Umbilical cord (tissue), 2 donors: ENCODE results near the gene STXBP6. TPM values are rescaled to one million over a fixed set of nuclear protein-coding genes. Genes with fewer than 3 reads are reported as not detected.

Source experiments
- DNase-seq: peaks from one replicate; pipeline ENCODE4 v3.0.0-alpha.2; 2015; ENCODE audit warnings: low spot score
- total RNA-seq: library from RNA; depleted of rRNA; stranded (reverse); fragments of >200 nt; gene quantifications from one replicate; pipeline ENCODE4 v1.2.3, GENCODE V29; 2014; ENCODE audit warnings: low replicate concordance; ENCODE audit not compliant: insufficient read depth

Gene STXBP6
- total RNA-seq, 1 donor from 2014 or later = 78.7 TPM

DNA sequence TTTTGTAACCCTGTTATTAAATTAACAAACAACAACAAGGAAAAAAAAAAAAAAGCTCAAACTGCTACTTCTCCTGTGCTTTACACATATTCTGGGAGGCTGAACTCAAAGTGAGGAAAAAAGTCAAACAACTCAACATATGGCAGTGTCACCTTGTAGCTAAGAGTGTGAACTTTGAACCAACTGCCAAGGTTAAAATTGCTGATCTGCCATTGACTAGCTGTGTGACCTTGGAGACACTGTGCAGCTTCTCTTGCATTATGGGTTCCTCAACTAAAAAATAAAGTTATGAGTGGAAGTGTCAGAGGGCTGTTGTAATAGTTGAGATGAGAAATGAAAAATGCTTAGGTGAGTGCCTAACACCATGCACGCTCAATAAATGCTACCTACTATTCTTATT lies 34.2 kb downstream of the STXBP6 start:
- no peak for DNase-seq

DNA sequence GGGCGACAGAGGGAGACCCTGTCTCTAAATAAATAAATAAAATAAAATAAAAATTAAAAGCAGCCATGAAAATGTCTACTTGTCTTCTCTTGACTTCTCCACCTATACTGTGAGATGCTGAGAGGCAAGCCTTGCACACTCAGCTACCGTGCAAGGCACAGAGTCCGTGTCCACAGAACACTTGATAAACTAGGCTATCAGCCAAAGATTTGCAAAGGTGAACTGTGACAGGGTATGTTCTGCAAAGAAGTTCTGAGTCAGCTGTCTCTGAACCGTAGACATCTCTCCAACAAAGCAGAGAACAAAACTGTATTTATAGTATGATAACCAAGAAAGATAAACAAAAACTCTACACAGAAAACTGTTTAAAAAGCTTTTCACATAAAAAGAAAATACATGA lies 35.5 kb downstream of the STXBP6 start:
- no peak for DNase-seq

DNA sequence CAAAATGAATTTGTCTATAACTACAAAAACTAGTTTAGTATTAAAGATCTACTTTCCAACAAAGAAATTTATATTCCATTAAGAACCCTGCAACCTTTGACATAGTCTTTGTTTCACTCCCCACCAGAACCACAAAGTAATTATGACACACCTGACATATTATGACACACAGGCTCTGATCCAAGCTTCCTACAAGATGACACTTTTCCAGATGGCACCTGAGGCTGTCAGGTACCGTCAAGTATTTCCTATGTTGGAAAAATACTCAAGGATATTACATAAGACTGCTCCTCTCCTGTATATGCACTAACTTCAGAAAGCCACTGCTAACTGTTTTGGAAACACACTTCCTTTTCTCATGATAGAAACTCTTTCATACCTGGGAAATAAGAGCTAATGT lies 38.9 kb downstream of the STXBP6 start:
- no peak for DNase-seq

DNA sequence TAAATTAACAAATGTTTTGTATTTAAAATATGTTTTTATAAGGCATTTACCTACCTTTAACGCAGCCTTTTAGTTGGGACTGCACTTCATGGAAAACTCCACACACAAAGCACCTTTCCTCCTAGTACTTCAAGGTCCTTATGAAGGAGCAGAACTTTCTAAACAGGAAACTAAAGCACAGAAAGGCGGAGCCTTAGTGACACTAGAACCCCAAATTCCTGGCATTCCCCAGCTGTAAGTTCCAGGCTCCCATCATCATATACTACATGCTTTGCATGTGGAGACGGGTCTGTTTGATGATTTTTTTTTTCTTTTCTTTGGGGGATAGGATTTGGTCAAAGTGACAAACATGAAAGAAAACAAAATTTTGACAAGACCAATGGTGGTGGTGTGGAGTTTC lies 39.5 kb downstream of the STXBP6 start:
- no peak for DNase-seq

DNA sequence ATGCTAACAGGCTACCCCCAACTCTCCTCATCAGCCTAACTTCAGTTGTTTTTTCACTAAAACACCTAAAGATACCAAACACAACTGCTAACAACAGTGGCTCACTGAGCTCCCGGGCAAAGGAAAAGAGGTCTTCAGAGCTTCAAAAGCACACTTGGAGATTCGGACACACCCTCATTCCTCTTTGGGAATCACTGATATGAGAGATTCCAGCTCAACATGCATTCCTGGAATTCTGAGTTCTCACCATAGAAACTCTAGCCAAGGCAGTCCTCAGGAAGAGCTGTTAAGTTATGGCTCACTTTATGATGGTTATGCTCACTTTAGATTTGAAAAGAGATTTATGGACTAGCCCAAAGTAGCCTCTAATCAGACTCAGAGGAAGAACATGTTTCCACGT lies 40.1 kb downstream of the STXBP6 start:
- DNase-seq = peak; percentile 62

DNA sequence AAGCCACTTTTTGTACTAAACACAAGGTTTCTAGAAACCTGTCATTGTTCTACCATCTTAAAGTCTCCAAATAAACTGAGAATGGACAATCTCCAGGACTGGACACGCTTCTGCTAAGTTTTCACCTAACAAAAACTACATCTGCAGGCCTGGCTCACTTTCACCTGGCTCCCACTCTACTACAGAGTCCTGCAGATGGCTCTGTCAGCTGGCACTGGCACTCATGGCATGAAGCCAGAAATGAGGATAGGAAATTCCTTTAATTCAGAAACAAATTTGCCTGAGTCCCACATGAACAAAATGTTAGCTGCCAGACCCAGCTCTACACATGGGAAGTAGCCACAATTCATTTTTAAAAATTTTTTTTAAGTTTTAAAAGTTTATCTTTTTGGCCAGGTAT lies 42.1 kb downstream of the STXBP6 start:
- DNase-seq = no peak

DNA sequence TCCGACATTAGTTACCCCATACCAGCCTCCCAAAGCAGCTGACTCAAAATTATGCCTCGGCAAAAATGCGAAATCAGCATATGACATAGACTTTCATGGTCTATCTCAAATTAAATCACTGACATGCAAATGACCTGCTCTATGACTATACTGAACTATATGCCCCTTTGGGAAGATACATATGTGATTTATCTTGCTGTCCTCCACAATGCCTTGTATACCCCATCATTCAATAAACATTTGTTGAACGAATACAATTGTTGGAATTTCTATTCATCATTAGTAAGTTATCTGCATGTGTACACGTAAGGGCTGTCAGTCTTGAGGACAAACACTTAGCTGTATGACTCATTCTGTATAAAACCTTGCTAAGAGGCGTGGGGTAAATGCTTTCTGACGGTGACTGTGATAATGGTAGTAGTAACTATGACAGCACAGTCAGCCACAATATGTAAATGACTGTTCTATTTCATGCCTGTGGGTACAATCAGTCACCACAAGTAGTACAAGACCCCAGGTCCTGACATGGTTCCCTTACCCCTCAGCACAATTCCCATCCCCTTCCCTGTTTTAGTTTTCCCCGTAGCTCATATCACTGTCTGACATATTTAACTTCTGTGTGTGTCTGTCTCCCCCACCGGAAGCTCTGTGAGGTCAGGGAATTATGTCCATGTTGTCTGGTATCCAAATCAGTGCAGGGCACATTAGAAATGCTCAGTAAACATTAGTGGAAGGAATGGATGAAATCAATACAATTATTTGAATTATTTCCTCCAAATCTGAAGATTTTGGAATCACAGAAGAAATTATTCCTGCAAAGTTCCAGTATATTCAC lies 42.8 kb downstream of the STXBP6 start:
- DNase-seq = peak; percentile 63

DNA sequence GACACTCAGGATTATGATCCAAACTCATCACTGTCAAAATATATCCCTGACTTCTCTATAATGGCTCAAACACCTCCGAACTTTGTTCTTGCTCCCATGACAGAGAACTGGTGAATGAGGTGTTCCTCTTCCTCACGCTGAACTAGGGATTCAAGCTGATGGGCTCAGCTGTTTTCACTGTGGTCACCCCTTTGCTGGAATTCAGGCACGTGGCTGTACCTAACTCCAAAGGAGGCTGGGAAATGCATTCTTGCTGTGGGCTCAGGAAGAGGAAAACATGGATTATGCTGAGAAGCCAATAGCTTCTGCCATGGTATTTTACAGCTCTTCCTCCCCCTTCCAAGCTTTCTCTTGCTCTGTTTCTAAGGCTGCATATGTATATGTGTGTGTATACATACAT lies 43.9 kb downstream of the STXBP6 start:
- no peak for DNase-seq

DNA sequence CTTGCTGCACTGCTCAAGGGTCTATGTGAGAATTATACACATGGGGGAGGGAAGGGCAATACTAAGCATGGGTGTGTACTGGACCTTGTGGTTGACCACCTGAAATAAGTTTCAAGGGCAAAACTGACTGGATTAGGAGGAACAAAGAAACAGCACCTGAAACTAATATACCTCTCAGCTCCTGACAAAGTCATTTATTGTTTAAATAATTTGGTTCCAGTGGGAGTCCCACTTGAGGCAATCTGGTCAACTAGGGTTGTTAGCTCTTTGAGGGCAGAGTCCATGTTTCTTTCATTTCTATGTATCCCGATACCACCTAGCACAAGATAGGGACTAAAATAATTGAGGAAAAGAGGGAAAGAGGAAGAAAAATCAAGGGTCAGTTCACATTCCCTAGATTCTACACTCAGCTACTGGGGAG lies 45.5 kb downstream of the STXBP6 start:
- DNase-seq = no peak

DNA sequence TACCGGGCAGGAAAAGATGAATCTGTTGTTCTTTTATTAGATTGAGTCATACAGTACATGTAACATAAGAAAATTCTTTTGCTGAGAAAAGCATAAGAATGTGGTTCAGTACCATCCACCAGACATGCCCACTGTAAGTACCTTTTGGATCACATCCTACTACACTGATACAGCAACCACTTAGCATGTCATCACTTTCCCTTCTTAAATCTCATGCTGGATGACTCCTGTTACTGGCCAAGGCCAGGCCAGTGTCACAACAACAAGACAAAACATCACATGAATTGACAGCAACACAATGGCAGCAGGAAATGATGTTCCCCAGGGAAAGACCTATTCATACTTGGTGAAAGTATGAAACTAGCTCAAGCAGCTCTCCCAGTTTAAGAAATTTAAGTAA lies 46.4 kb downstream of the STXBP6 start:
- DNase-seq = peak; percentile 26

DNA sequence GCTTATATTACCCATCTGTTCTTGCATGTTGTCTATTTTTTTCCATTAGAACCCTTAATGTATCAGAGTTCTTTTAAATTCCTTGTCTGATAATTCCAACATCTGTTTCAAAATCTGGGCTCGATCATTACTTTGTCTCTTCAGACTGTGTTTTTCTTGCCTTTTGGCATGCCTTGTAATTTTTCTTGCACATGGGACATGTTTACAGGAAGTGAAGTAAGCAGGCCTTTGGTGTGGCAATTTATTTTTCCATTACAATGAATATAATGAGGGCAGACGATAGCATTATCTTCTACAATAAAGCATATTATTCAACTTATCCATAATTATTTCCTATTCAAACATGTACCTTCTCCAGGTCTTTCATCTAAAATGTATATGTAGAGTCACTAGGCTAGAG lies 48.3 kb downstream of the STXBP6 start:
- no peak for DNase-seq

DNA sequence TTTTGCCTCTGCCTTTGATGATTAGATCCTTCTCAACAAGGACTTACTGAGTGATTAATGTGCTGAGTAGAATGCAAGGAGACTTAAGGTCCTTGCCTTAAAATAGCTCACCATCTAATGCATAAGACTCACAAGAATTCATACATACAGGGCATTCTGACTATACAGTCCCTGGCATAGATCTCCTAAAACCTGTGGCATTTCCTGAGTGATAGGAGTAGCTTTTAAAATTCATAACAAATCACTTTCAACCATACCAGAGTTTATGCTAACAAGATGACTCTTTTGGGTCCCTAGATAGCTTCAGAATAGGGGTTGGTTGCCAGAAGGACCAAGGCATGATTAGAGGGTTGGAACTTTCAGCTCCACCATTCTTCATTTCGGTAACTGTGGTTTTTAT lies 48.8 kb downstream of the STXBP6 start:
- DNase-seq = peak; percentile 95

DNA sequence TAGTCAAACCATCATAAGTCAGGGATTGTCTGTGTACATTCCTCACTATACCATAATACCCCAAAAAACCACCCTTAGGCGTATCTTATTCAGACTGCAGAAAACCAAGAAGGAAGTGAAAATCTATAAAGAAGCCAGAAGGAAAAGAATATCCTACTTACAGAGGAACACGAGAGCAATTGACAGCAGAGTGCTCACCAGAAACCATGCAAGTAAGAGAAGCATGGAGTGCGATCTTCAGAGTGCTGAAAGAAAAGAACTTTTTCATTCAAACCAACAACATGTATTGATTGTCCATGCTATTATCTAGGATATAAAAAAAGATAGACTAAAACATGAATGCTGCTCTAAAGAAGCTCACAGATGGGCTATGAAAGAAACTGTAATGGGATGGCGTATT lies 50.8 kb downstream of the STXBP6 start:
- DNase-seq = no peak

DNA sequence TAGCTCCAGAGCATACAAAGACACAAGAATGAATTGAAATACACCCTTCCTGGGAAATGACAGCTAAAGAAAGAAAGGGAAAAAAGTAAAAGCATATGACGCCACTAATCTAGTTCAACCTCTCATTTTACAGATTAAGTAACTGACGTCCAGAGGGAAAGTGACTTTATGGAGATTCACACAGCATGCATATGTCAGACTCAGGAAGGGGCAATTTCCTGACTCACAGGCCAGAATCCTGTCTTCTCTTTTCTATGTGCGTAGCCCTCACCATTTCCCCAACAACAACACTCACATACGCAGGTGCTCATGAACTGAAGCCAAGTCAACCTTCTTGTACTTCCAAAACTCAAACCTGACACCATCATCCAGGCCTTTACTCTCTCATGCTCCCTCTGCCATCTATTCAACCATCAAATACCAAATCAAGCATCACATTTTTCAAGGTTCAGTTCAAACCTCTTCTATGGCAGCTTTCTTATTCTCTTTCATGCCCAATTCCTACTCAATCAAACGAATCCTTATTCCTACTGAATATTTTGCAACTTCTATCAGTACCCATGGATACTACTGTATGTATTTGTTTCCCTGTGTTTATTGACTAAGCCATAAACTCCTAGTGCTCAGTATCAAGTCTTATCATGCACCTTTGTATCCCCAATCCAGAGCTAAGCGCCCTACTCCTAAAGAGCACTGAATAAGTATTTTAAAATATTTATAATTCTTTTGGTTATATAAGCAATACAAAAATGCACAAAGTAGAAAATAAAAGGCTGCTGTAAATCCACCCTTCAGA lies 52.8 kb downstream of the STXBP6 start:
- DNase-seq = no peak

DNA sequence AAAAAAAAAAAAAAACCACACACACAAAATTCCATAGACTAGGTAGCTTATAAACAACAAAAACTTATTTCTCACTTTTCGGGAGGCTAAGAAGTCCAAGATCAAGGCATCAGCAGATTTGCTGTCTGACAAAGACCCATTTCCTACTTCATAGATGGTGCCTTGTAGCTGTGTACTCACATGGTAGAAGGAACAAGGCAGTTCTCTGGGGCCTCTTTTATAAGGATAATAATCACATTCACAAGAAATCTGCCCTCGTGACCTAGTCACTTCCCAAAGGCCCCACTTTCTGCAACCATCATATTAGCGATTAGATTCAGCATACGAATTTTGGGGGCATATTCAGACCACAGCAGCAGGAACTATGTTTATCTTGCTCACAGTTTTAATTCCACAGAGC lies 54.9 kb downstream of the STXBP6 start:
- DNase-seq = no peak

DNA sequence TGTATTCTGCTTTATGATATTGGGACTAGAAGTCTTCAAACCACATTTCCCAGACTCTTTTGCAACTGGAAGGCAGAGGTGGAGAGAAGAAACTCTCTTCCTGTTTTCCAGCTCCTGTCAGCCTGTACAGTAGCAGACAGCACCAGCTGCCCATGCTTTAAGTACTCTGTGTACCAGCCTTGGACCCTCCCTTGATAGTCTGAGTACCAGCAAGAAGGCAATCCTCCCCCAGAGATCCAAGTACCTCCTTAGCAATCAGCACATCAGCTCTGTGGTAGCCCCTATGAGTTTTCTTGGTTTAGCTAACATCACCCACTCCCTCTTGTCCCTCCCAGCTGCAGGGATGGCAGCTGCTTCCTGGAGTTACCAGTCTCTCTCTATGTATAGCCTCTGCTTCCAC lies 56.3 kb downstream of the STXBP6 start:
- DNase-seq = no peak

DNA sequence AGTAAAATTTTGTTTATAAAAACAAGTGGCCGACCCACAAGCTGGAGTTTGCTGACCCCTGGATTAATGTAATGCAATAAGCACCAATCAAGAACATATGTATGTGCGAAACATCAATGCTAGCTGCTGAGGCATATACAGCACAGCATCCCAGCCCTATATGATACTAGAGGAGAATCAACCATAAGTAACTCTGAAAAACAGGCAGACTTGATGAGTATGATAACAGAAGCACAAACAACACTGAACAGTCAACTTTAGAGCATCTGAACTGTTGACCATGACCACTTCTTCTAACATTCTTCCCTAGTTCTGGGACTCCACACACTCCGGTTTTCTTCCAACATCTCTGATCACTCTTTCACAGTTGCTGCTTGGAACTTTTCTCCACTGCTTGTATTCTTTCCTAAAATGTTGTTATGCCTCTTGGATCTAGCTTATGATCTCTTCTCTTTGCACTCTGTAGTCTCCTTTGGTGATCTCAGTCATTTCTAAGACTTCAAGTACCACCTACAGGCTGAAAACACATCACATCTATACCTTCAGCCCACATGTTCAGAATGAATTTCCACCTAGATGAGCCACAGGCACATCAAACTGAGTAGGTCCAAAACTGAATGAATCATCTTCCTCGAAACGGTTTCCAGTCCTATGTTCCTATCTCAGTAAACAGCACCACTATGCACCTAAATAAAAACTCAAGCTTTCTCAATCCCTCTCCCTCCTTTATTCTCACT lies 57.2 kb downstream of the STXBP6 start:
- no peak for DNase-seq

DNA sequence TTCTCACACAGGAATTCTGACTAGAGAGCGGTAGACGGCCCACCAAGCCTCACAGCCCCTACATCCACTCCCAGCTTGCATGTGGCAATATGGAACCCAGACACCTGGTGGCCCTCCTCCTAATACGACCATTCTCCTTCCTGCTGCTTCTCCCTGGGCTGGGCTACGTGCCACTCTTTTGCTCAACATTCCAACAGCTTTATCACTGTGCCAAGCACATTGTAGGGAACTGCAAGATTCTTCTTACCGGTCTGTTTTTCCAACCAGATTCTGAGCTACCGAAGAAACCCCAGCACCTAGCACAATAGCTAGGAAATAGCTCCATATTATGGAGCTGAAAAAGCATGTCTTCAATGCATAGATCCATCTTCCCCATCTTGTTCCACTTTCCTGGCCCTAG lies 58.1 kb downstream of the STXBP6 start:
- no peak for DNase-seq

DNA sequence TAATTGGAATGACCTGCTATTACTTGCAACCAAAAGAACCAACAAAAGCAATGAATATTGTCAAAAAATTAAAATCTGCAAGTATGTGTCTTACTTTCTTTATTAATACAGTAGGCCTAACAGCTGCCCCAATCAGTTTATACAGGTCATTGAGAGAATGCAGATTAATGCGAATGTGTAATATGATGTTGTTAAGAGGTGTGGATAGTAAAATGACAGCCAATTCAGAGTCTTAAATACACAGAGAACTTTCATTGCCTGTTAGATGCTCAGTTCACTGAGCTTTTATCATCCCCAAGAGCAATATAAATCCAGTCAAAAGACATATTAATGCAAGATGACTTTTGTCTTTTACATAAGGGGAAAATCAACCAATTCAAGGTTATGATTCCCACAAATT lies 58.7 kb downstream of the STXBP6 start:
- no peak for DNase-seq

DNA sequence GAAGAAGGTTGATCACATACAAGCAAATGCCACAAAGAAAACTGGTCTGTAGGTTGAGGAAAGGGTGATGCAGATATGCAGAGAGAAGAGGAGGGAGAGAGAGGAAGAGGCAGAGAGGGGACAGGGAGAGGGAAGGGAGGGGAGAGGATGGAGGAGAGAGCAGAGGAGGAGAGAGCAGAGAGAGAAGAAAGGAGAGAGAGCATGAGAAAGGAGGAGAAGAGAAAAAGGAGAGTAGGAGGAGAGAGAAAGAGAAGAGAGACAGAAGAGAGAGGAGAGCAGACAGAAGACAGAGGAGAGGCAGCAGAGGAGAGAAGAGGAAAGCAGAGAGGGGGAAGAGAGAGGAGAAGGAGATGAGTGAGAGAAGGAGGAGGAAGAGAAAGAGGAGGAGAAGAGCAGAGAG lies 59.2 kb downstream of the STXBP6 start:
- DNase-seq = no peak

DNA sequence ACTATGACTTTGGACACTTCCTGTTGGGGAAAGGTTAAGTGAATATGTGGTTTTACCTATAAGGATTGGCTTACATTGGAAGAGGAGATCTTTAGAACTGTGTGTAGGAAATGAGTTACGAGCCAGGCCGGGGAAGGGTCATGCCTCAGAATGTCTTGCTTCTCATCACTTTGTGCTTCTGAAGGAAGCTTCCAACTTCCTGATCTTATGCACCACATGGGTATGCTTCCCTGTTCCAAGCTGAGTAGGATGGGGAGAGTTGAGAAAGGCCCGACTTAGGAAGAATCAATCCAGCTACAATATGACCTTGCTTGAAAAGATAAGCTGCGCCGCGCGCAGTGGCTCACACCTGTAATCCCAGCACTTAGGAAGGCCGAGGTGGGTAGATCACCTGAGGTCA lies 59.9 kb downstream of the STXBP6 start:
- DNase-seq = no peak

DNA sequence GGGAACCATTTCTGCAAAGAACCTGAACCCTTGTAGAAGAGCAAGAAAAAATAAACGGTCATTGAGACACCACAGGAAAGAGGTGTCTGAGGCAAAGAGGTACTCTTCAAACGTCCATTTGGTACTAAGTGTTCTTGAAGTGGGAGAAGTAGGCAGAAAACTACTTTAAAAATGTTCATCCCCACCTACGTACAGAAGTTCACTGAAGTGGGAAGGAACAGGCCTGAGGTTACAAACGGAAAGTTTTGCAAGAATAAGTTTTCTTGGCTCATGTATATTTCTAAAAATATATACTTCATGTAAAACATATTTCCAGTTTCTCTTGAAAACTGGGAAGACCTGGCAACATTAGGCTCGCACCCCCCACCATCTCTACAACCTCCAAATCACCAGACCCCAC lies 61.2 kb downstream of the STXBP6 start:
- no peak for DNase-seq
